Gastrocnemius medialis (tissue), 4 donors: ENCODE measurements around the gene FAM50A.

Experiments
- POLR2A ChIP-seq, 2 donors: fragments of 450-650 bp; IDR thresholded peaks; one replicate each; pipeline ENCODE4 v1.6.1; 2017; ENCODE audit warnings: antibody characterized with exemption in 2 of 2, mild to moderate bottlenecking in 2 of 2, moderate library complexity in 2 of 2
- TF ChIP-seq, protein P1 (sequence below), 5 experiments: fragments of 450-650 bp in 3 of 5; fragments of 200-600 bp in 2 of 5; sonication (generic) in 2 of 5; IDR thresholded peaks in 4 of 5; conservative IDR thresholded peaks in 1 of 5; 1 replicate in 4 of 5; 2 replicates in 1 of 5; pipeline ENCODE4 v1.5.1; 2016 to 2019; ENCODE audit warnings: antibody characterized with exemption in 5 of 5, mild to moderate bottlenecking in 3 of 5, moderate library complexity in 3 of 5

DNA sequence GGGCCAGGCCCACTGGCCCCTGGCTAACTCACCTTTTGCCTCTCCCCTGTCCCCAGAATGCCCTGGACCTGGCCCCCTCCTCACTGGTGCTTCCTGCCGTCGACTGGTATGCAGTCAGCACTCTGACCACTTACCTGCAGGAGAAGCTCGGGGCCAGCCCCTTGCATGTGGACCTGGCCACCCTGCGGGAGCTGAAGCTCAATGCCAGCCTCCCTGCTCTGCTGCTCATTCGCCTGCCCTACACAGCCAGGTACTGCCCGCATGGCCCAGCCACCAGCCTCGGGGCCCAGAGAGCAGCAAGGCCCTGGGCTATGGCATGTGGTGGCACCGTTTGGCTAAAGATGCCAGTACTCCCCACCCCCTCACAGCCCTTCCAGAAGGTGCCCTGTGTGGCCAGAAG is 11.7 kb upstream of the FAM50A start:
- TF ChIP-seq, protein P1, sequence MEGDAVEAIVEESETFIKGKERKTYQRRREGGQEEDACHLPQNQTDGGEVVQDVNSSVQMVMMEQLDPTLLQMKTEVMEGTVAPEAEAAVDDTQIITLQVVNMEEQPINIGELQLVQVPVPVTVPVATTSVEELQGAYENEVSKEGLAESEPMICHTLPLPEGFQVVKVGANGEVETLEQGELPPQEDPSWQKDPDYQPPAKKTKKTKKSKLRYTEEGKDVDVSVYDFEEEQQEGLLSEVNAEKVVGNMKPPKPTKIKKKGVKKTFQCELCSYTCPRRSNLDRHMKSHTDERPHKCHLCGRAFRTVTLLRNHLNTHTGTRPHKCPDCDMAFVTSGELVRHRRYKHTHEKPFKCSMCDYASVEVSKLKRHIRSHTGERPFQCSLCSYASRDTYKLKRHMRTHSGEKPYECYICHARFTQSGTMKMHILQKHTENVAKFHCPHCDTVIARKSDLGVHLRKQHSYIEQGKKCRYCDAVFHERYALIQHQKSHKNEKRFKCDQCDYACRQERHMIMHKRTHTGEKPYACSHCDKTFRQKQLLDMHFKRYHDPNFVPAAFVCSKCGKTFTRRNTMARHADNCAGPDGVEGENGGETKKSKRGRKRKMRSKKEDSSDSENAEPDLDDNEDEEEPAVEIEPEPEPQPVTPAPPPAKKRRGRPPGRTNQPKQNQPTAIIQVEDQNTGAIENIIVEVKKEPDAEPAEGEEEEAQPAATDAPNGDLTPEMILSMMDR (IDR thresholded peaks at IDR 0.05 in 4 of 5, conservative IDR thresholded peaks at IDR 0.05 in 1 of 5), result no peak
- TF ChIP-seq POLR2A (IDR thresholded peaks at IDR 0.05), result no peak
